WTC11 (cell line): ENCODE data around the gene PROSER3. TPM values are rescaled to one million over a fixed set of nuclear protein-coding genes. Genes with fewer than 3 reads are reported as not detected.
A peak's percentile ranks its signal among the peaks of the same experiment; 100 is the strongest.

ENCODE experiments used
- ATF6 ChIP-seq: sonication (generic); formaldehyde crosslinking; IDR thresholded peaks from 2 replicates; pipeline ENCODE4 v1.8.1; 2023; ENCODE audit warnings: mild to moderate bottlenecking, missing genetic modification reagents
- ETV6 ChIP-seq: sonication (generic); formaldehyde crosslinking; IDR thresholded peaks from 2 replicates; pipeline ENCODE4 v1.8.1; 2022; ENCODE audit warnings: mild to moderate bottlenecking, missing genetic modification reagents
- FOXJ3 ChIP-seq: sonication (generic); formaldehyde crosslinking; IDR thresholded peaks from 2 replicates; pipeline ENCODE4 v1.9.0; 2021; ENCODE audit warnings: missing genetic modification reagents, mild to moderate bottlenecking, borderline replicate concordance
- FOXP1 ChIP-seq: sonication (generic); formaldehyde crosslinking; IDR thresholded peaks from 2 replicates; pipeline ENCODE4 v1.8.0; 2022; ENCODE audit warnings: missing genetic modification reagents, mild to moderate bottlenecking, moderate library complexity, borderline replicate concordance
- FOXP4 ChIP-seq: sonication (generic); formaldehyde crosslinking; IDR thresholded peaks from 2 replicates; pipeline ENCODE4 v1.8.0; 2022; ENCODE audit warnings: mild to moderate bottlenecking, missing genetic modification reagents
- GRHL2 ChIP-seq: fragments of 250-450 bp; sonication (Bioruptor Pico); IDR thresholded peaks from 2 replicates; pipeline ENCODE4 v1.8.0; 2022; ENCODE audit warnings: mild to moderate bottlenecking, moderate library complexity; ENCODE audit not compliant: insufficient replicate concordance, severe bottlenecking
- HMGXB4 ChIP-seq: sonication (generic); formaldehyde crosslinking; IDR thresholded peaks from 2 replicates; pipeline ENCODE4 v1.8.1; 2023; ENCODE audit warnings: mild to moderate bottlenecking, moderate library complexity, missing genetic modification reagents
- IRF2 ChIP-seq: sonication (generic); formaldehyde crosslinking; IDR thresholded peaks from 2 replicates; pipeline ENCODE4 v1.8.0; 2022; ENCODE audit warnings: low read depth, missing genetic modification reagents, borderline replicate concordance
- MAX ChIP-seq: sonication (generic); formaldehyde crosslinking; IDR thresholded peaks from 2 replicates; pipeline ENCODE4 v1.8.0; 2022; ENCODE audit warnings: mild to moderate bottlenecking, missing genetic modification reagents
- MXD4 ChIP-seq: fragments of 250-450 bp; sonication (Bioruptor Pico); IDR thresholded peaks from 2 replicates; pipeline ENCODE4 v1.8.0; 2021; ENCODE audit warnings: mild to moderate bottlenecking, moderate library complexity, borderline replicate concordance
- NFYB ChIP-seq: sonication (generic); formaldehyde crosslinking; conservative IDR thresholded peaks from 2 replicates; pipeline ENCODE4 v1.8.0; 2022; ENCODE audit warnings: low read depth, missing genetic modification reagents
- OVOL2 ChIP-seq: fragments of 250-450 bp; sonication (Bioruptor Pico); IDR thresholded peaks from 2 replicates; pipeline ENCODE4 v1.9.0; 2021; ENCODE audit warnings: mild to moderate bottlenecking, borderline replicate concordance
- TCF7 ChIP-seq: sonication (generic); formaldehyde crosslinking; IDR thresholded peaks from 2 replicates; pipeline ENCODE4 v1.8.0; 2022; ENCODE audit warnings: mild to moderate bottlenecking, low read depth, missing genetic modification reagents, moderate library complexity
- TP53 ChIP-seq: sonication (generic); formaldehyde crosslinking; IDR thresholded peaks from 2 replicates; pipeline ENCODE4 v1.8.1; 2023; ENCODE audit warnings: mild to moderate bottlenecking, missing genetic modification reagents
- ZBTB43 ChIP-seq: sonication (generic); formaldehyde crosslinking; IDR thresholded peaks from 2 replicates; pipeline ENCODE4 v1.8.1; 2023; ENCODE audit warnings: mild to moderate bottlenecking, missing genetic modification reagents
- ZNF138 ChIP-seq: sonication (generic); formaldehyde crosslinking; conservative IDR thresholded peaks from 2 replicates; pipeline ENCODE4 v1.8.1; 2022; ENCODE audit warnings: mild to moderate bottlenecking, moderate library complexity, missing genetic modification reagents
- ZNF281 ChIP-seq: sonication (generic); formaldehyde crosslinking; IDR thresholded peaks from 2 replicates; pipeline ENCODE4 v1.8.0; 2023; ENCODE audit warnings: mild to moderate bottlenecking, missing genetic modification reagents
- ZSCAN18 ChIP-seq: fragments of 250-450 bp; sonication (Bioruptor Pico); IDR thresholded peaks from 2 replicates; pipeline ENCODE4 v2.1.2; 2022; ENCODE audit warnings: mild to moderate bottlenecking, moderate library complexity
- total RNA-seq: library from RNA; stranded (reverse); gene quantifications from 3 replicates; pipeline ENCODE4 v1.2.3, GENCODE V29; 2021
- TF ChIP-seq, protein P1 (sequence below): sonication (generic); formaldehyde crosslinking; IDR thresholded peaks from 2 replicates; pipeline ENCODE4 v1.8.0; 2023; ENCODE audit warnings: missing genetic modification reagents, mild to moderate bottlenecking, borderline replicate concordance

PROSER3 gene
- total RNA-seq, 1 experiment from 2014 or later: 32.9 TPM

DNA sequence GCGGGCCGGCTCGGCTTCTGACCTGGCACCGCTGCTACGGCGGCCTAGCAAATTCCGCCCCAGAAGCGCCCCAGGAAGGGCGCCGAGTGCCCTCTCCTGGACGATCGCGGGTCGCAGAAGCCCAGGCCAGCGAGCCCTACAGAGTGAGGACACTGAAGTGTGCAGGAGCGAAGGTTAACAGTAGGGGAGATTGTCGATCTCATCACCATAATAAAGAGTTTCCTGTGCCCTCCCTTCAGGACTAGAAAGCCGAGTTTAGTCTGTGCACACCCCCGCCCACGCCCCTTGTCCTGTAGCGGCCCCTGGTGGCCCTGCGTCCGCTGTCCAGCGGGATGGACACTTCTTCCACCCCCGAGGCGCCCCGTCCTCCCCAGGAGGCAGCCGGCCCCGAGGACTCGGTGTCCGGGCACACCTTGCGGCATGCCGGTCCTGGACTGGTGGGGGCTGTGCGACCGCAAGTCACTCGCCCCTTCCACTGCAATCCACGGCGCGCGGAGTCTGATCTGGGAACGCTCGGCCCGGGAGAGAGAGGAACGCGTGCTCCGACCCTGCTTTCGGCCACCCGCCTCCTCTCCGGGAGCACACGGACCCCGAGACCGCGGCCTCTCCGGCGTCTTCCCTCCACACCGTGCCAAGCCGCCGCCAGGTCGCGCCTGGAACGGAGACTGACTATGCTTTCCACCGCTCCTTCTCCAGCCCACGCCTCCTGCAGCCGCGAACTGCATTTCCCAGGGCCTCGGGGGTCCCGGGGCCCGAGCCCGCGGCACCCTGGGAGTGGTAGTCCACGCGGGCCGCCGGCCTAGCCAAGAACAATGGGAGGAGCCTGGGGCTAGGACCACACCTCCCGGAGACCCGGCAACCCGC lies 40.9 kb upstream of the PROSER3 start (continued):
- TF ChIP-seq MAX: peak; percentile 39
- TF ChIP-seq ZSCAN18: no peak
- TF ChIP-seq OVOL2 (CRISPR knock-in tag): no peak
- TF ChIP-seq MXD4 (CRISPR knock-in tag): no peak
- no peak for TF ChIP-seq FOXP4 (CRISPR knock-in tag)
- no peak for TF ChIP-seq FOXP1 (CRISPR knock-in tag)
- TF ChIP-seq, protein P1, sequence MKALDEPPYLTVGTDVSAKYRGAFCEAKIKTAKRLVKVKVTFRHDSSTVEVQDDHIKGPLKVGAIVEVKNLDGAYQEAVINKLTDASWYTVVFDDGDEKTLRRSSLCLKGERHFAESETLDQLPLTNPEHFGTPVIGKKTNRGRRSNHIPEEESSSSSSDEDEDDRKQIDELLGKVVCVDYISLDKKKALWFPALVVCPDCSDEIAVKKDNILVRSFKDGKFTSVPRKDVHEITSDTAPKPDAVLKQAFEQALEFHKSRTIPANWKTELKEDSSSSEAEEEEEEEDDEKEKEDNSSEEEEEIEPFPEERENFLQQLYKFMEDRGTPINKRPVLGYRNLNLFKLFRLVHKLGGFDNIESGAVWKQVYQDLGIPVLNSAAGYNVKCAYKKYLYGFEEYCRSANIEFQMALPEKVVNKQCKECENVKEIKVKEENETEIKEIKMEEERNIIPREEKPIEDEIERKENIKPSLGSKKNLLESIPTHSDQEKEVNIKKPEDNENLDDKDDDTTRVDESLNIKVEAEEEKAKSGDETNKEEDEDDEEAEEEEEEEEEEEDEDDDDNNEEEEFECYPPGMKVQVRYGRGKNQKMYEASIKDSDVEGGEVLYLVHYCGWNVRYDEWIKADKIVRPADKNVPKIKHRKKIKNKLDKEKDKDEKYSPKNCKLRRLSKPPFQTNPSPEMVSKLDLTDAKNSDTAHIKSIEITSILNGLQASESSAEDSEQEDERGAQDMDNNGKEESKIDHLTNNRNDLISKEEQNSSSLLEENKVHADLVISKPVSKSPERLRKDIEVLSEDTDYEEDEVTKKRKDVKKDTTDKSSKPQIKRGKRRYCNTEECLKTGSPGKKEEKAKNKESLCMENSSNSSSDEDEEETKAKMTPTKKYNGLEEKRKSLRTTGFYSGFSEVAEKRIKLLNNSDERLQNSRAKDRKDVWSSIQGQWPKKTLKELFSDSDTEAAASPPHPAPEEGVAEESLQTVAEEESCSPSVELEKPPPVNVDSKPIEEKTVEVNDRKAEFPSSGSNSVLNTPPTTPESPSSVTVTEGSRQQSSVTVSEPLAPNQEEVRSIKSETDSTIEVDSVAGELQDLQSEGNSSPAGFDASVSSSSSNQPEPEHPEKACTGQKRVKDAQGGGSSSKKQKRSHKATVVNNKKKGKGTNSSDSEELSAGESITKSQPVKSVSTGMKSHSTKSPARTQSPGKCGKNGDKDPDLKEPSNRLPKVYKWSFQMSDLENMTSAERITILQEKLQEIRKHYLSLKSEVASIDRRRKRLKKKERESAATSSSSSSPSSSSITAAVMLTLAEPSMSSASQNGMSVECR: no peak
- TF ChIP-seq GRHL2 (CRISPR knock-in tag): no peak
- TF ChIP-seq ETV6: 0 out of 2 replicates have a peak, but pooled peaks have one; percentile 67
- TF ChIP-seq ZNF138 (CRISPR knock-in tag): no peak
- TF ChIP-seq NFYB (CRISPR knock-in tag): no peak
- TF ChIP-seq ZBTB43 (CRISPR knock-in tag): no peak
- no peak; the same call in 1 of the 2 replicates for TF ChIP-seq TCF7 (CRISPR knock-in tag)
- TF ChIP-seq ATF6: no peak
- no peak for TF ChIP-seq IRF2 (CRISPR knock-in tag)
- TF ChIP-seq TP53 (CRISPR knock-in tag): no peak
- no peak for TF ChIP-seq FOXJ3 (CRISPR knock-in tag)
- TF ChIP-seq ZNF281 (CRISPR knock-in tag): no peak
- peak; percentile 93 for TF ChIP-seq HMGXB4
